ENCODE results near the gene HHIP. TPM values are rescaled to one million over a fixed set of nuclear protein-coding genes. Genes with fewer than 3 reads are reported as not detected.
A peak's percentile ranks its signal among the peaks of the same experiment; 100 is the strongest.

Gene HHIP, protein sequence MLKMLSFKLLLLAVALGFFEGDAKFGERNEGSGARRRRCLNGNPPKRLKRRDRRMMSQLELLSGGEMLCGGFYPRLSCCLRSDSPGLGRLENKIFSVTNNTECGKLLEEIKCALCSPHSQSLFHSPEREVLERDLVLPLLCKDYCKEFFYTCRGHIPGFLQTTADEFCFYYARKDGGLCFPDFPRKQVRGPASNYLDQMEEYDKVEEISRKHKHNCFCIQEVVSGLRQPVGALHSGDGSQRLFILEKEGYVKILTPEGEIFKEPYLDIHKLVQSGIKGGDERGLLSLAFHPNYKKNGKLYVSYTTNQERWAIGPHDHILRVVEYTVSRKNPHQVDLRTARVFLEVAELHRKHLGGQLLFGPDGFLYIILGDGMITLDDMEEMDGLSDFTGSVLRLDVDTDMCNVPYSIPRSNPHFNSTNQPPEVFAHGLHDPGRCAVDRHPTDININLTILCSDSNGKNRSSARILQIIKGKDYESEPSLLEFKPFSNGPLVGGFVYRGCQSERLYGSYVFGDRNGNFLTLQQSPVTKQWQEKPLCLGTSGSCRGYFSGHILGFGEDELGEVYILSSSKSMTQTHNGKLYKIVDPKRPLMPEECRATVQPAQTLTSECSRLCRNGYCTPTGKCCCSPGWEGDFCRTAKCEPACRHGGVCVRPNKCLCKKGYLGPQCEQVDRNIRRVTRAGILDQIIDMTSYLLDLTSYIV
- total RNA-seq, result 0.25 TPM

DNA sequence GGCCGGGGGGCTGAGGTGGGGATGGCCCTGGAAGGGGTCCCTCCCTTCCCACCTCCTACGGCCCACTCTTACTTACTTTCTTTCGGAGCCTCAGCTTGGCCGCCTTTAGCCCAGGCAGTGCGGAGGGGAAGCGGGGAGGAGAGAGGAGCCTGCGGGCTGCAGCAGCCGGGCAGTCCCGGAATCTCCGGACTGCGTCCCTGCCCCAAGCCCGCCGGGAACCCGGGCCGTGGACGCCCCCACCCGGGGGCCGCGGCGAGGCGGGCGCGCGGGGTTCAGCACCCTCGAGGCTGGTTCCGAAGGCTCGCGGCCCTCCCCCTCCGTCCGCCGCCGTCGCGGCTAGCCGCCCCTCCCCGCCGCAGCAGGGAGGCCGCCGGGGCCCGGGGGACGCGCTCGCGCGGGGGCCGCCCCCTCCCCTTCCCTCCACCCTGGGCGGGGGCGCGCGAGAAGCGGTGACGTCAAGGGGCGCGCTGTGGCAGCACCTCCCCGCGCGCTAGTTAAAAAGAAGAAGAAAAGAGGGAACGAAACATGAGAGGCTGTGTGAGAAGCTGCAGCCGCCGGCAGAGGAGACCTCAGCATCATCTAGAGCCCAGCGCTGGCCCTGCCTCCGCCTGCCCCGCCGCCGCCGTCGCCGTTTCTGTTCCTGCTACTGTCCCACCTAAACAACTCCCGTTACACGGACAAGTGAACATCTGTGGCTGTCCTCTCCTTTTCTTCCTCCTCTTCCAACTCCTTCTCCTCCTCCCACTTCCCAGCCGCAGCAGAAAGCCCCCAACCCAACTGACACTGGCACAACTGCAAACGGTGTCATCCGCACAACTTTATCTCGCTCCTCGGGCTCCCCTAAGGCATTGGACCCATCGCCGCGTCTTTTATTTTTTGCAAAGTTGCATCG, at the start of gene HHIP:
HHIP (plus strand) TSS at position 526 of the 892 bp plus-strand sequence. CDS start 520 bp downstream, outside the sequence.
- no peak for DNase-seq (ENCODE audit: extremely low spot score in 2 of 2)
- Histone ChIP-seq H3K27ac (no peak within 1 kb of the TSS), H3K4me1 (peaks cover 16% of the 10 kb centered on the region), H3K36me3 (no peaks in the 10 kb centered on the region), H3K9me3 (no peaks in the 10 kb centered on the region), H3K4me3 (peak within 1 kb of the TSS; percentile 40 to 56), H3K27me3 (no peaks in the 10 kb centered on the region)
- intact Hi-C loops (cut with DNase I), result no loop called here
- TF ChIP-seq POLR2A (IDR thresholded peaks at IDR 0.05) (no peak), POLR2AphosphoS5 (IDR thresholded peaks at IDR 0.05; ENCODE audit: insufficient read depth in 1 of 2, low read depth in 1 of 2) (no peak)
- TF ChIP-seq, protein P1, sequence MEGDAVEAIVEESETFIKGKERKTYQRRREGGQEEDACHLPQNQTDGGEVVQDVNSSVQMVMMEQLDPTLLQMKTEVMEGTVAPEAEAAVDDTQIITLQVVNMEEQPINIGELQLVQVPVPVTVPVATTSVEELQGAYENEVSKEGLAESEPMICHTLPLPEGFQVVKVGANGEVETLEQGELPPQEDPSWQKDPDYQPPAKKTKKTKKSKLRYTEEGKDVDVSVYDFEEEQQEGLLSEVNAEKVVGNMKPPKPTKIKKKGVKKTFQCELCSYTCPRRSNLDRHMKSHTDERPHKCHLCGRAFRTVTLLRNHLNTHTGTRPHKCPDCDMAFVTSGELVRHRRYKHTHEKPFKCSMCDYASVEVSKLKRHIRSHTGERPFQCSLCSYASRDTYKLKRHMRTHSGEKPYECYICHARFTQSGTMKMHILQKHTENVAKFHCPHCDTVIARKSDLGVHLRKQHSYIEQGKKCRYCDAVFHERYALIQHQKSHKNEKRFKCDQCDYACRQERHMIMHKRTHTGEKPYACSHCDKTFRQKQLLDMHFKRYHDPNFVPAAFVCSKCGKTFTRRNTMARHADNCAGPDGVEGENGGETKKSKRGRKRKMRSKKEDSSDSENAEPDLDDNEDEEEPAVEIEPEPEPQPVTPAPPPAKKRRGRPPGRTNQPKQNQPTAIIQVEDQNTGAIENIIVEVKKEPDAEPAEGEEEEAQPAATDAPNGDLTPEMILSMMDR (IDR thresholded peaks at IDR 0.05), result no peak

DNA sequence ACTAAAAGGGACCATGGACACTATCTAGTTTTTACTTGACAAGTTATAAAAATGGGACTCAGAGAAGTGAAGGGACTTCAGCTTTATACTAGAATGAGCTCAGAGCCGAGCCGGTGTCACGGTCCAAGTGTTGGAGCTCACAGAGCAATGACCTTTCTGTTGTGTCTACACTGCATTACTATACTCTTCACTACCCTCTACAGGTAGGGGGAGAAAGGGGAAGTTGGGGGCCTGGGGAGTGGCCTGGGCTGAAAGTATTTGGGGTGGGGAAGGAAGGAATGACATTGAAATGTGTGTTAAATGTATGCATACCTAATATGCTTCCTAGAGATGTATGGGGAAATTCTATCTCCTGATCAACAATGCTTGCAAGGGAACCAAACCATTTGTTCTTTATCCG, 48.8 kb upstream of the HHIP start:
- Histone ChIP-seq H3K4me3 (no peak overlapping the region), H3K36me3 (no peaks in the 10 kb centered on the region), H3K4me1 (no peaks in the 10 kb centered on the region), H3K27me3 (no peaks in the 10 kb centered on the region), H3K27ac (no peak overlapping the region), H3K9me3 (no peaks in the 10 kb centered on the region)
- intact Hi-C loops (cut with DNase I), result no loop called here
- DNase-seq (ENCODE audit: extremely low spot score in 2 of 2), result no peak
- TF ChIP-seq POLR2A (IDR thresholded peaks at IDR 0.05) (no peak), POLR2AphosphoS5 (IDR thresholded peaks at IDR 0.05; ENCODE audit: insufficient read depth in 1 of 2, low read depth in 1 of 2) (no peak)
- TF ChIP-seq, protein P1 (IDR thresholded peaks at IDR 0.05), result no peak

DNA sequence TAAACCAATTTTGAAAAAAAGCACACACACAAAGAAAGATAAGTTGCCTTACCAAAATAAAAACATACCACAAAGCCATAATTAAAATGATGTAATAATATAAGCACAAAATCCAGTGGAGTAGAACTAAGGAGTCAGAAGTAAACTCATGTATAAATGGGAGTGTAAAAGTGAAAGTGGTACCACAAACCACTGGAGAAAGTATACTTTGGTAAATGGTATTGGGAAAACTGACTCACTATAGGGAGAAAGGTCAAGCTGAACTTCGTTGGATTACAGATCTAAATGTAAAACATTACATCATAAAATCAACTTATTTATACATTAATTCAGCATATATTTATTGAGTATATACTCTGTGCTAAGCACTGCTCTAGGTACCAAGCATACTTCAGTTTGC, 46.3 kb upstream of the HHIP start:
- Histone ChIP-seq H3K27me3 (no peaks in the 10 kb centered on the region), H3K9me3 (no peaks in the 10 kb centered on the region), H3K4me1 (no peaks in the 10 kb centered on the region), H3K4me3 (no peak overlapping the region), H3K27ac (no peak overlapping the region), H3K36me3 (no peaks in the 10 kb centered on the region)
- no peak for DNase-seq (ENCODE audit: extremely low spot score in 2 of 2)
- no peak for TF ChIP-seq POLR2AphosphoS5 (IDR thresholded peaks at IDR 0.05; ENCODE audit: insufficient read depth in 1 of 2, low read depth in 1 of 2)
- TF ChIP-seq POLR2A (IDR thresholded peaks at IDR 0.05), result no peak
- TF ChIP-seq, protein P1 (IDR thresholded peaks at IDR 0.05), result no peak
- intact Hi-C loops (cut with DNase I), result no loop called here

DNA sequence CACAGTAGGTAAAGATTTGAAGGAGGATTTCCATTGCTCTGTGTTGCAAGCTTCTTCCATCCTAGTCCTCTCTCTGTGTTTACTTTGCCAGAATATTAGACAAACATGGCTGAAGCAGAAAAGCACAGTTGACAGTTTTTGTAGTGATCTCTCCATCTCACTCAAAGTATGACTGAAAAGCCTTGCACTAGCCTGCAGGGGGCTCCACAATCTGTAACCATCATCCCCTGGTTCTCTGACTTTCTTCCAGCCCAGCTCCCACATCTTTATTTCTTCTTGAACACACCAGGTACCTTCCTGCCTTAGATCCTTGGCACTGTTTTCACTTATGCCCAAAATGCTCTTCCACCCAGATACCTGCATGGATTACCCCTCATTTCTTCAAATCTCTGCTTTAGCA, 34.1 kb upstream of the HHIP start:
- no peak for DNase-seq (ENCODE audit: extremely low spot score in 2 of 2)
- Histone ChIP-seq H3K4me1 (no peaks in the 10 kb centered on the region), H3K27ac (no peak overlapping the region), H3K9me3 (no peaks in the 10 kb centered on the region), H3K36me3 (no peaks in the 10 kb centered on the region), H3K4me3 (no peak overlapping the region), H3K27me3 (no peaks in the 10 kb centered on the region)
- intact Hi-C loops (cut with DNase I), result no loop called here
- TF ChIP-seq POLR2AphosphoS5 (IDR thresholded peaks at IDR 0.05; ENCODE audit: insufficient read depth in 1 of 2, low read depth in 1 of 2), result no peak
- TF ChIP-seq, protein P1 (IDR thresholded peaks at IDR 0.05), result no peak
- TF ChIP-seq POLR2A (IDR thresholded peaks at IDR 0.05), result no peak
